DND-41 (cell line): ENCODE data around the gene XXYLT1.
A peak's percentile ranks its signal among the peaks of the same experiment; 100 is the strongest.

ENCODE experiments used
- ATAC-seq: fragments of 200-7000 bp; cut with Tn5 transposase; 3 replicates; pipeline ENCODE4 v1.9.1; 2021; ENCODE audit warnings: low read depth; ENCODE audit not compliant: insufficient read depth
- DNase-seq: peaks from one replicate; pipeline ENCODE4 v3.0.0-alpha.2; 2020
- H2AFZ ChIP-seq: 2 replicates; pipeline ENCODE4 v1.6.0; 2012; ENCODE audit warnings: low read depth, low read length
- H3K27ac ChIP-seq: 2 replicates; pipeline ENCODE4 v1.5.1; 2012; ENCODE audit warnings: low read length, inconsistent platforms
- H3K27me3 ChIP-seq: fragments of 200-600 bp; sonication (generic); 2 replicates; pipeline ENCODE4 v1.6.0; 2012; ENCODE audit warnings: low read length, mild to moderate bottlenecking, inconsistent platforms; ENCODE audit not compliant: insufficient read depth, poor library complexity
- H3K36me3 ChIP-seq: 2 replicates; pipeline ENCODE4 v1.5.1; 2012; ENCODE audit warnings: low read length, inconsistent platforms; ENCODE audit not compliant: insufficient read depth
- H3K4me1 ChIP-seq: 2 replicates; pipeline ENCODE4 v1.5.1; 2012; ENCODE audit warnings: mild to moderate bottlenecking, low read length; ENCODE audit not compliant: insufficient read depth
- H3K4me2 ChIP-seq: 2 replicates; pipeline ENCODE4 v1.6.0; 2012; ENCODE audit warnings: mild to moderate bottlenecking, moderate library complexity, low read length, inconsistent platforms; ENCODE audit not compliant: insufficient read depth
- H3K4me3 ChIP-seq, 2 experiments: fragments of 200-600 bp in 1 of 2; shearing (Covaris generic) in 1 of 2; 2 replicates each; pipeline ENCODE4 v1.5.1; 2012 to 2016; ENCODE audit warnings: inconsistent platforms in 2 of 2, low read length in 2 of 2, mild to moderate bottlenecking in 2 of 2, low read depth in 1 of 2, moderate library complexity in 1 of 2
- H3K79me2 ChIP-seq: 2 replicates; pipeline ENCODE4 v1.6.0; 2012; ENCODE audit warnings: low read length, inconsistent platforms; ENCODE audit not compliant: insufficient read depth
- H3K9ac ChIP-seq: 2 replicates; pipeline ENCODE4 v1.6.0; 2012; ENCODE audit warnings: low read depth, mild to moderate bottlenecking, inconsistent platforms, low read length, moderate library complexity
- H3K9me3 ChIP-seq: 2 replicates; pipeline ENCODE4 v1.5.1; 2012; ENCODE audit warnings: low read length, moderate library complexity, mild to moderate bottlenecking, inconsistent platforms; ENCODE audit not compliant: insufficient read depth, severe bottlenecking
- H4K20me1 ChIP-seq: 2 replicates; pipeline ENCODE4 v1.6.0; 2012; ENCODE audit warnings: low read length; ENCODE audit not compliant: insufficient read depth
- EZH2 ChIP-seq: IDR thresholded peaks from 3 replicates; pipeline ENCODE4 v1.6.1; 2012; ENCODE audit warnings: borderline replicate concordance, low read depth, mild to moderate bottlenecking, moderate library complexity, low read length, inconsistent platforms; ENCODE audit not compliant: severe bottlenecking
- TF ChIP-seq, protein P1 (sequence below): IDR thresholded peaks from 2 replicates; pipeline ENCODE4 v1.5.1; 2012; ENCODE audit warnings: borderline replicate concordance, low read length, moderate library complexity, mild to moderate bottlenecking; ENCODE audit not compliant: poor library complexity, severe bottlenecking; ENCODE audit errors: extremely low read depth

Gene XXYLT1

DNA sequence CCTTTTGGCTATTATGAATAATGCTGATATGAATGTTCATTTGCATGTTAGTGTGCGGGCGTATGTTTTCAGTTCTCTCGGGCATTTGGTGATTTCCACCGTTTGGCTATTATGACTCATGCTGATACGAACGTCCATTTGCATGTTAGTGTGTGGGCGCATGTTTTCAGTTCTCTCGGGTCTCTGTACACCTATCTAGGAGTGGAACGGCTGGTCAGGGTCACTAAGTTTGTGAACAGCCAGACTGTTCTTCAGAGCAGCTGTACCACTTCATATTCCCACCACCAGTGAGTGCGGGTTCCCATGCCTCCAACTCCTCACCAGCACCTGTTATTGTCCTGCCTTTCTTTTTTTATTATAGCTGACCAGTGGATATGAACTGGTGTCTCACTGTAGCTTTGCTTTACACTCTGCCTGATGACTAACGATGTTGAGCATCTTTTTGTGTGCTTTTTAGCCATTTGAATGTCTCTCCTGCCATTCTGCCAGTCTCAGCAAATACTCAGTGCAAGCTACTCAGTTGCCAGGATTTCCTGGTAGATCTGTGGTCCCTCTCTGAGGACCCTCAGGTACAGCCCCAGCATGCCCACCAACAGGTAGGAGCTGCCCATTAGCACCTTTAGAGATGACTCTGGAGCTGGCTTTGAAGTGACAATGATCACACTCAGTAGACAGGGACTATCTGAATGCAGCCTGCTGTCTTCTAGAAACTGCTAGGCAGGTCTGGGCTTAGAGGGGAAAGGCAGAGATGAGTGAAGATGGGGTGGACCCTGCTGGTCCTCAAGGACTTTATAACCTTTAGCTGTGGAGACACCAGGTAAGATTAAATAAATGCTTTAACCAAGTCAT lies 141.1 kb downstream of the XXYLT1 start:
- TF ChIP-seq, protein P1, sequence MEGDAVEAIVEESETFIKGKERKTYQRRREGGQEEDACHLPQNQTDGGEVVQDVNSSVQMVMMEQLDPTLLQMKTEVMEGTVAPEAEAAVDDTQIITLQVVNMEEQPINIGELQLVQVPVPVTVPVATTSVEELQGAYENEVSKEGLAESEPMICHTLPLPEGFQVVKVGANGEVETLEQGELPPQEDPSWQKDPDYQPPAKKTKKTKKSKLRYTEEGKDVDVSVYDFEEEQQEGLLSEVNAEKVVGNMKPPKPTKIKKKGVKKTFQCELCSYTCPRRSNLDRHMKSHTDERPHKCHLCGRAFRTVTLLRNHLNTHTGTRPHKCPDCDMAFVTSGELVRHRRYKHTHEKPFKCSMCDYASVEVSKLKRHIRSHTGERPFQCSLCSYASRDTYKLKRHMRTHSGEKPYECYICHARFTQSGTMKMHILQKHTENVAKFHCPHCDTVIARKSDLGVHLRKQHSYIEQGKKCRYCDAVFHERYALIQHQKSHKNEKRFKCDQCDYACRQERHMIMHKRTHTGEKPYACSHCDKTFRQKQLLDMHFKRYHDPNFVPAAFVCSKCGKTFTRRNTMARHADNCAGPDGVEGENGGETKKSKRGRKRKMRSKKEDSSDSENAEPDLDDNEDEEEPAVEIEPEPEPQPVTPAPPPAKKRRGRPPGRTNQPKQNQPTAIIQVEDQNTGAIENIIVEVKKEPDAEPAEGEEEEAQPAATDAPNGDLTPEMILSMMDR = no peak
- no peak for TF ChIP-seq EZH2
- Histone ChIP-seq H4K20me1 (peaks cover 19% of the 10 kb centered on the region), H2AFZ (no peak overlapping the region), H3K27me3 (no peaks in the 10 kb centered on the region), H3K4me3 (no peak overlapping the region), H3K4me2 (no peak overlapping the region), H3K79me2 (no peaks in the 10 kb centered on the region), H3K27ac (no peak overlapping the region), H3K4me1 (no peaks in the 10 kb centered on the region), H3K36me3 (no peaks in the 10 kb centered on the region), H3K9ac (no peak overlapping the region), H3K9me3 (no peaks in the 10 kb centered on the region)
- no peak for ATAC-seq
- no peak for DNase-seq

- Histone ChIP-seq H3K36me3 (no peaks in the 10 kb centered on the region), H3K9me3 (no peaks in the 10 kb centered on the region), H3K9ac (no peak overlapping the region), H3K27me3 (no peaks in the 10 kb centered on the region), H4K20me1 (peaks cover 16% of the 10 kb centered on the region), H3K79me2 (no peaks in the 10 kb centered on the region), H3K4me1 (no peaks in the 10 kb centered on the region), H3K4me2 (no peak overlapping the region), H3K4me3 (no peak overlapping the region), H2AFZ (no peak overlapping the region), H3K27ac (no peak overlapping the region)
- ATAC-seq = no peak
- TF ChIP-seq, protein P1 = no peak
- no peak for TF ChIP-seq EZH2
- no peak for DNase-seq
These were observed 141.8 kb downstream of the XXYLT1 start for GRCh38 chr3:195129072-195129643.

DNA sequence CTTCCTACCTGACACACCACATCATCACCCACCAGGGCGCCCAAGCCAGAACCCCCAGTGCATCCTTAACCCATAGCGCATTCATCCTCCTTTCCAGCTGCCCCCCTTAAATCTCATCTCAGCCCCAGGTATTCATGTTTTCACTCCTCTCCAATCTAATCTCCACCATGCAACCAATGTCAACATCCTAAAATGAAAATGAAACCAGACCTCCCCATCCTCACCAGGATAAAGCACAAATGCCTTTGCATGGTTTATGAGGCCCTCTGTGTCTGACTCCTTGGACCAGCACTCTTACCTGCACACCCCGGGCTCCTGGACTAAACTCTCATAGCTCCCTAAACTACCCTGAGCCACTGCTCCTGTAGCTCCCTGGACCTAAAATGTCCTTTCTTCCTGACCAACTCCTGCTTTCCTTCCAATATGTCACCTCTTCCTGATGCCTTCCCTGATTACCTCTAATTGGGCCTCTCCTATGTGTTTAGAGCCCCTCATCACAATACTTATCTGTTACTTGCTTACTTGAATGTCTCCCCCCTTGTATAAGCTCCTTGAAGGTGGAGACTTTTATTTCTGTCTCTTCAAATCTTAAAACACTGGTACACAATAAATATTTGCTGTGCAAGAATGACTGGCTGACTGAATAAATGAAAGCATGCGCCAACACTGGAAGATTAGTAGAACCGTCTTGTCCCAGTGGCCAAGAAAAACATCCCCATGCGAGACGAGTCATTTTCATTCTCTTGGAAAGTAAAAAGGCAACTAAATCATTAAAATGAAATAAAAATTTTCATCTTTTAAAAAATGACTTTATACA lies 142.5 kb downstream of the XXYLT1 start:
- H3K36me3 ChIP-seq = no peaks in the 10 kb centered on the region
- no peaks in the 10 kb centered on the region for H3K27me3 ChIP-seq
- TF ChIP-seq EZH2 = no peak
- TF ChIP-seq, protein P1 = no peak
- no peak overlapping the region for H3K4me2 ChIP-seq
- no peaks in the 10 kb centered on the region for H3K4me1 ChIP-seq
- H3K9me3 ChIP-seq = no peaks in the 10 kb centered on the region
- no peak overlapping the region for H2AFZ ChIP-seq
- ATAC-seq (peak; percentile 53; the same call in 2 of the 3 replicates), DNase-seq (no peak)
- H3K4me3 ChIP-seq = no peak overlapping the region
- H4K20me1 ChIP-seq = peaks cover 16% of the 10 kb centered on the region
- no peaks in the 10 kb centered on the region for H3K79me2 ChIP-seq
- H3K27ac ChIP-seq = no peak overlapping the region
- H3K9ac ChIP-seq = no peak overlapping the region
